GM12878 (cell line): Measurements from ENCODE around the gene ST7. TPM values are rescaled to one million over a fixed set of nuclear protein-coding genes. Genes with fewer than 3 reads are reported as not detected.

Experiments
- ETV6 ChIP-seq, 2 experiments: fragments of 450-650 bp in 1 of 2; IDR thresholded peaks in 1 of 2; conservative IDR thresholded peaks in 1 of 2; 2 replicates each; pipeline ENCODE4 v1.6.1; 2014; ENCODE audit warnings: antibody characterized with exemption in 1 of 2, borderline replicate concordance in 1 of 2, low read depth in 1 of 2, mild to moderate bottlenecking in 1 of 2, moderate library complexity in 1 of 2
- IRF4 ChIP-seq: IDR thresholded peaks from 2 replicates; pipeline ENCODE4 v1.6.1; 2011; ENCODE audit warnings: low read depth, low read length
- MYB ChIP-seq: fragments of 150-350 bp; IDR thresholded peaks from 2 replicates; pipeline ENCODE4 v1.6.1; 2014; ENCODE audit warnings: mild to moderate bottlenecking, low read depth, low read length, borderline replicate concordance
- NBN ChIP-seq: fragments of 450-650 bp; IDR thresholded peaks from 2 replicates; pipeline ENCODE4 v1.6.1; 2016
- NFIC ChIP-seq: IDR thresholded peaks from 2 replicates; pipeline ENCODE4 v1.6.1; 2012; ENCODE audit warnings: low read depth, mild to moderate bottlenecking, inconsistent platforms, low read length, moderate library complexity
- RAD51 ChIP-seq: fragments of 450-650 bp; IDR thresholded peaks from 2 replicates; pipeline ENCODE4 v1.6.1; 2016; ENCODE audit warnings: moderate library complexity, mild to moderate bottlenecking, inconsistent platforms
- SREBF2 ChIP-seq: IDR thresholded peaks from 2 replicates; pipeline ENCODE4 v1.6.1; 2012; ENCODE audit warnings: mild to moderate bottlenecking, low read length
- ZZZ3 ChIP-seq: IDR thresholded peaks from 2 replicates; pipeline ENCODE4 v1.6.1; 2011; ENCODE audit warnings: low read depth; ENCODE audit not compliant: control insufficient read depth, insufficient read length
- polyA plus RNA-seq, 11 experiments: library from polyadenylated mRNA; depleted of rRNA in 4 of 11; unstranded in 6 of 11; stranded (reverse) in 5 of 11; fragments of >200 nt; fragmentation: Nextera tagmentation in 4 of 11; fragmentation: Illumina TruSeq in 1 of 11; extraction: Ambion mirVana in 4 of 11; extraction: Trizol in 1 of 11; gene quantifications; 1 replicate in 1 of 11; 2 replicates in 10 of 11; pipeline versions ENCODE4 v1.2.1 to v1.2.3, GENCODE V29; 2011 to 2016; ENCODE audit warnings: inconsistent platforms in 2 of 11, missing spikeins in 2 of 11, low read depth in 1 of 11
- total RNA-seq, 4 experiments: library from RNA; depleted of rRNA in 3 of 4; stranded (reverse); fragments of >200 nt in 3 of 4; fragmentation: Illumina TruSeq in 1 of 4; extraction: Trizol in 1 of 4; gene quantifications; 2 replicates each; pipeline versions ENCODE4 v1.2.1 to v1.2.3, GENCODE V29; 2013 to 2021
- TF ChIP-seq, protein P1 (sequence below): fragments of 450-650 bp; IDR thresholded peaks from 2 replicates; pipeline ENCODE4 v1.6.1; 2017; ENCODE audit warnings: low read depth, mild to moderate bottlenecking, moderate library complexity
- TF ChIP-seq, protein P2 (sequence below): fragments of 450-650 bp; formaldehyde crosslinking; IDR thresholded peaks from 2 replicates; pipeline ENCODE4 v1.4.0; 2022; ENCODE audit warnings: mild to moderate bottlenecking, moderate library complexity
- TF ChIP-seq, protein P3 (sequence below): fragments of 450-650 bp; IDR thresholded peaks from 2 replicates; pipeline ENCODE4 v1.6.1; 2017; ENCODE audit warnings: mild to moderate bottlenecking, low read depth, inconsistent platforms; ENCODE audit not compliant: poor library complexity, severe bottlenecking
- TF ChIP-seq, protein P4 (sequence below): fragments of 450-650 bp; formaldehyde crosslinking; IDR thresholded peaks from 2 replicates; pipeline ENCODE4 v1.4.0; 2020; ENCODE audit warnings: mild to moderate bottlenecking, moderate library complexity
- TF ChIP-seq, protein P5 (sequence below): IDR thresholded peaks from 2 replicates; pipeline ENCODE4 v1.6.1; 2012; ENCODE audit warnings: mild to moderate bottlenecking, low read depth, low read length

The ST7 gene
- total and polyA plus RNA-seq, 10 of the 15 experiments (the other 5 are each of a cell fraction or from before 2014, with no cell fraction given) = 27.7 to 76.4 (median 53.6) TPM

DNA sequence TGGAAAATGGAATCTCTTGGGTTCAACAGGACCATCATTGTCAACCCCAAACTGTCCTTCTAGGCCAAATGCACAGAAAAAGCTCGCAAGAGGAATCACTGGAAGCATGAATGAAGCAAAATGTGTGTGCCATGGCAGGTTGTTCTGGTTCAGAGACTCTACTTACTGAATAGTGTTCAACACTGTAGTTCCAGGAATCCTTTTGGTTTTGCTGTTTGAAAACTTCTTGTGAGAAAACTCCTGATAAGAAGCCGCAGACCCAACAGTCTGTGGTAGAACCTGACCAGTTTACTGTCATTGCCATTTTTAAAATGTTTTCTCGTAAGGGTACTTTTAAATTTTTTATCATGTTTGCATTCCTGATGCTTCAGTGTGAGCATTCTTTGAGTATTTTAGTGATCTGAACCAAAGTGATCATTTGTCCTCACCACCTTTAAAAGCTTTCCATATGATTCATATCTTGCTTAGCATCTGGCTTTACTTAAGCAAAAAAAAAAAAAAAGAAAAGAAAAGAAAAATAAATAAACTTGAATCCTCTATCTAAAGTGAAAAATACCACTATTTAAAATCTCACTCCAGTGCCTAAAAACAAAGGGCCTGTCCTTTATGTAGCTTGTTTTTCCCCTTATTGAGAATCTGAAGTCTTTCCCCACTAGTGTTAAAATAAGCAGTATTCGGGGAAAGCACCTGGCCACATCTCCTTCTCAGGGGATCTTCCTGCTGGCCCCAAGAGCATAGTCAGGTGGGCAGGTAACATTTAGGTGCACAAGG is 277.2 kb downstream of the ST7 start (continued):
- TF ChIP-seq, protein P1, sequence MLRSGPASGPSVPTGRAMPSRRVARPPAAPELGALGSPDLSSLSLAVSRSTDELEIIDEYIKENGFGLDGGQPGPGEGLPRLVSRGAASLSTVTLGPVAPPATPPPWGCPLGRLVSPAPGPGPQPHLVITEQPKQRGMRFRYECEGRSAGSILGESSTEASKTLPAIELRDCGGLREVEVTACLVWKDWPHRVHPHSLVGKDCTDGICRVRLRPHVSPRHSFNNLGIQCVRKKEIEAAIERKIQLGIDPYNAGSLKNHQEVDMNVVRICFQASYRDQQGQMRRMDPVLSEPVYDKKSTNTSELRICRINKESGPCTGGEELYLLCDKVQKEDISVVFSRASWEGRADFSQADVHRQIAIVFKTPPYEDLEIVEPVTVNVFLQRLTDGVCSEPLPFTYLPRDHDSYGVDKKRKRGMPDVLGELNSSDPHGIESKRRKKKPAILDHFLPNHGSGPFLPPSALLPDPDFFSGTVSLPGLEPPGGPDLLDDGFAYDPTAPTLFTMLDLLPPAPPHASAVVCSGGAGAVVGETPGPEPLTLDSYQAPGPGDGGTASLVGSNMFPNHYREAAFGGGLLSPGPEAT = peak; percentile 93; the same call in 1 of the 2 replicates
- TF ChIP-seq MYB = no peak
- TF ChIP-seq, protein P2, sequence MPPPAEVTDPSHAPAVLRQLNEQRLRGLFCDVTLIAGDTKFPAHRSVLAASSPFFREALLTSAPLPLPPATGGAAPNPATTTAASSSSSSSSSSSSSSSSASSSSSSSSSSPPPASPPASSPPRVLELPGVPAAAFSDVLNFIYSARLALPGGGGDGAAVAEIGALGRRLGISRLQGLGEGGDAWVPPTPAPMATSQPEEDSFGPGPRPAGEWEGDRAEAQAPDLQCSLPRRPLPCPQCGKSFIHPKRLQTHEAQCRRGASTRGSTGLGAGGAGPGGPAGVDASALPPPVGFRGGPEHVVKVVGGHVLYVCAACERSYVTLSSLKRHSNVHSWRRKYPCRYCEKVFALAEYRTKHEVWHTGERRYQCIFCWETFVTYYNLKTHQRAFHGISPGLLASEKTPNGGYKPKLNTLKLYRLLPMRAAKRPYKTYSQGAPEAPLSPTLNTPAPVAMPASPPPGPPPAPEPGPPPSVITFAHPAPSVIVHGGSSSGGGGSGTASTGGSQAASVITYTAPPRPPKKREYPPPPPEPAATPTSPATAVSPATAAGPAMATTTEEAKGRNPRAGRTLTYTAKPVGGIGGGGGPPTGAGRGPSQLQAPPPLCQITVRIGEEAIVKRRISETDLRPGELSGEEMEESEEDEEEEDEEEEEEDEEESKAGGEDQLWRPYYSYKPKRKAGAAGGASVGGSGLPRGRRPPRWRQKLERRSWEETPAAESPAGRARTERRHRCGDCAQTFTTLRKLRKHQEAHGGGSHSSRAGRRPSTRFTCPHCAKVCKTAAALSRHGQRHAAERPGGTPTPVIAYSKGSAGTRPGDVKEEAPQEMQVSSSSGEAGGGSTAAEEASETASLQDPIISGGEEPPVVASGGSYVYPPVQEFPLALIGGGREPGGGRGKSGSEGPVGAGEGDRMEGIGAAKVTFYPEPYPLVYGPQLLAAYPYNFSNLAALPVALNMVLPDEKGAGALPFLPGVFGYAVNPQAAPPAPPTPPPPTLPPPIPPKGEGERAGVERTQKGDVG (CRISPR knock-in tag) = no peak
- TF ChIP-seq SREBF2 = no peak
- TF ChIP-seq, protein P3, sequence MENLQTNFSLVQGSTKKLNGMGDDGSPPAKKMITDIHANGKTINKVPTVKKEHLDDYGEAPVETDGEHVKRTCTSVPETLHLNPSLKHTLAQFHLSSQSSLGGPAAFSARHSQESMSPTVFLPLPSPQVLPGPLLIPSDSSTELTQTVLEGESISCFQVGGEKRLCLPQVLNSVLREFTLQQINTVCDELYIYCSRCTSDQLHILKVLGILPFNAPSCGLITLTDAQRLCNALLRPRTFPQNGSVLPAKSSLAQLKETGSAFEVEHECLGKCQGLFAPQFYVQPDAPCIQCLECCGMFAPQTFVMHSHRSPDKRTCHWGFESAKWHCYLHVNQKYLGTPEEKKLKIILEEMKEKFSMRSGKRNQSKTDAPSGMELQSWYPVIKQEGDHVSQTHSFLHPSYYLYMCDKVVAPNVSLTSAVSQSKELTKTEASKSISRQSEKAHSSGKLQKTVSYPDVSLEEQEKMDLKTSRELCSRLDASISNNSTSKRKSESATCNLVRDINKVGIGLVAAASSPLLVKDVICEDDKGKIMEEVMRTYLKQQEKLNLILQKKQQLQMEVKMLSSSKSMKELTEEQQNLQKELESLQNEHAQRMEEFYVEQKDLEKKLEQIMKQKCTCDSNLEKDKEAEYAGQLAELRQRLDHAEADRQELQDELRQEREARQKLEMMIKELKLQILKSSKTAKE = no peak
- TF ChIP-seq NFIC = peak; percentile 79
- peak; percentile 79 for TF ChIP-seq RAD51
- no peak for TF ChIP-seq IRF4
- TF ChIP-seq NBN = peak; percentile 59; the same call in 1 of the 2 replicates
- no peak for TF ChIP-seq ZZZ3
- no peak for TF ChIP-seq ETV6 (conservative IDR thresholded peaks at IDR 0.05 in 1 of 2, IDR thresholded peaks at IDR 0.05 in 1 of 2; ENCODE audit: borderline replicate concordance in 1 of 2, low read depth in 1 of 2)
- TF ChIP-seq, protein P4, sequence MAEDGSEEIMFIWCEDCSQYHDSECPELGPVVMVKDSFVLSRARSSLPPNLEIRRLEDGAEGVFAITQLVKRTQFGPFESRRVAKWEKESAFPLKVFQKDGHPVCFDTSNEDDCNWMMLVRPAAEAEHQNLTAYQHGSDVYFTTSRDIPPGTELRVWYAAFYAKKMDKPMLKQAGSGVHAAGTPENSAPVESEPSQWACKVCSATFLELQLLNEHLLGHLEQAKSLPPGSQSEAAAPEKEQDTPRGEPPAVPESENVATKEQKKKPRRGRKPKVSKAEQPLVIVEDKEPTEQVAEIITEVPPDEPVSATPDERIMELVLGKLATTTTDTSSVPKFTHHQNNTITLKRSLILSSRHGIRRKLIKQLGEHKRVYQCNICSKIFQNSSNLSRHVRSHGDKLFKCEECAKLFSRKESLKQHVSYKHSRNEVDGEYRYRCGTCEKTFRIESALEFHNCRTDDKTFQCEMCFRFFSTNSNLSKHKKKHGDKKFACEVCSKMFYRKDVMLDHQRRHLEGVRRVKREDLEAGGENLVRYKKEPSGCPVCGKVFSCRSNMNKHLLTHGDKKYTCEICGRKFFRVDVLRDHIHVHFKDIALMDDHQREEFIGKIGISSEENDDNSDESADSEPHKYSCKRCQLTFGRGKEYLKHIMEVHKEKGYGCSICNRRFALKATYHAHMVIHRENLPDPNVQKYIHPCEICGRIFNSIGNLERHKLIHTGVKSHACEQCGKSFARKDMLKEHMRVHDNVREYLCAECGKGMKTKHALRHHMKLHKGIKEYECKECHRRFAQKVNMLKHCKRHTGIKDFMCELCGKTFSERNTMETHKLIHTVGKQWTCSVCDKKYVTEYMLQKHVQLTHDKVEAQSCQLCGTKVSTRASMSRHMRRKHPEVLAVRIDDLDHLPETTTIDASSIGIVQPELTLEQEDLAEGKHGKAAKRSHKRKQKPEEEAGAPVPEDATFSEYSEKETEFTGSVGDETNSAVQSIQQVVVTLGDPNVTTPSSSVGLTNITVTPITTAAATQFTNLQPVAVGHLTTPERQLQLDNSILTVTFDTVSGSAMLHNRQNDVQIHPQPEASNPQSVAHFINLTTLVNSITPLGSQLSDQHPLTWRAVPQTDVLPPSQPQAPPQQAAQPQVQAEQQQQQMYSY (CRISPR knock-in tag) = no peak
- TF ChIP-seq, protein P5, sequence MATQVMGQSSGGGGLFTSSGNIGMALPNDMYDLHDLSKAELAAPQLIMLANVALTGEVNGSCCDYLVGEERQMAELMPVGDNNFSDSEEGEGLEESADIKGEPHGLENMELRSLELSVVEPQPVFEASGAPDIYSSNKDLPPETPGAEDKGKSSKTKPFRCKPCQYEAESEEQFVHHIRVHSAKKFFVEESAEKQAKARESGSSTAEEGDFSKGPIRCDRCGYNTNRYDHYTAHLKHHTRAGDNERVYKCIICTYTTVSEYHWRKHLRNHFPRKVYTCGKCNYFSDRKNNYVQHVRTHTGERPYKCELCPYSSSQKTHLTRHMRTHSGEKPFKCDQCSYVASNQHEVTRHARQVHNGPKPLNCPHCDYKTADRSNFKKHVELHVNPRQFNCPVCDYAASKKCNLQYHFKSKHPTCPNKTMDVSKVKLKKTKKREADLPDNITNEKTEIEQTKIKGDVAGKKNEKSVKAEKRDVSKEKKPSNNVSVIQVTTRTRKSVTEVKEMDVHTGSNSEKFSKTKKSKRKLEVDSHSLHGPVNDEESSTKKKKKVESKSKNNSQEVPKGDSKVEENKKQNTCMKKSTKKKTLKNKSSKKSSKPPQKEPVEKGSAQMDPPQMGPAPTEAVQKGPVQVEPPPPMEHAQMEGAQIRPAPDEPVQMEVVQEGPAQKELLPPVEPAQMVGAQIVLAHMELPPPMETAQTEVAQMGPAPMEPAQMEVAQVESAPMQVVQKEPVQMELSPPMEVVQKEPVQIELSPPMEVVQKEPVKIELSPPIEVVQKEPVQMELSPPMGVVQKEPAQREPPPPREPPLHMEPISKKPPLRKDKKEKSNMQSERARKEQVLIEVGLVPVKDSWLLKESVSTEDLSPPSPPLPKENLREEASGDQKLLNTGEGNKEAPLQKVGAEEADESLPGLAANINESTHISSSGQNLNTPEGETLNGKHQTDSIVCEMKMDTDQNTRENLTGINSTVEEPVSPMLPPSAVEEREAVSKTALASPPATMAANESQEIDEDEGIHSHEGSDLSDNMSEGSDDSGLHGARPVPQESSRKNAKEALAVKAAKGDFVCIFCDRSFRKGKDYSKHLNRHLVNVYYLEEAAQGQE = no peak
